ENCODE data around the gene EFCAB9. TPM values are rescaled to one million over a fixed set of nuclear protein-coding genes. Genes with fewer than 3 reads are reported as not detected.

EFCAB9 gene
- total RNA-seq, 3 donors from 2014 or later = not detected

DNA sequence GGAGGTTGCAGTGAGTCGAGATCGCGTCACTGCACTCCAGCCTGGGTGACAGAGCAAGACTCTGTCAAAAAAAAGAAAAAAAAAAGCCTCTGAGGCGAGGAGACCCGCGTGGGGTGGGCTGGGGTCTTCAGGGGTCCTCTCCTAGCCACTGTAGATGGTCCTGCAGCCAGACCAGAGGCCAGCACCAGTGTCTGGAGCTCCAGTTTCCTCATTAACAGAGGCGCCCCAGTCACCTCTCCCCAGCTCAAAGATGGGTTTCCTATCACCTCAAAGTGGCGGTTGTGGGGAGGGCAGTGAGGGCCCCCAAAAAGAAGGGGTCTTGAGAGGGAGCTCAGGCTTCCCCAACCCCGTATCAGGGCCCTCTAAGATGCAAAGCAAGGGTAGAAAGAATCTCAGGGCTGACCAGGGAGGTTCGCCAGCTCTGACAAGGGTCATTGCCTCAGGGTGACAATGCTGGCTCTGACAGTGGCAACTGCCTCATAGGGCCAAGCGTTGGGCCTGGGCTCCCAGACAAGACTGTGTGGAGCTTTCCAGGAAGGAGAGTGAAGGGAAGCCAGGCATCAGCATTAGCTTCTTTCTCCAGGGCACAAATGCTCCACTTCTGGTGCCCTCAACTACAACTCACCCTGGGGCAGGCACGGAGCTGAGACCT, 20.9 kb upstream of the EFCAB9 start:
- no peak overlapping the region for H3K4me3 ChIP-seq
- TF ChIP-seq, protein P1, sequence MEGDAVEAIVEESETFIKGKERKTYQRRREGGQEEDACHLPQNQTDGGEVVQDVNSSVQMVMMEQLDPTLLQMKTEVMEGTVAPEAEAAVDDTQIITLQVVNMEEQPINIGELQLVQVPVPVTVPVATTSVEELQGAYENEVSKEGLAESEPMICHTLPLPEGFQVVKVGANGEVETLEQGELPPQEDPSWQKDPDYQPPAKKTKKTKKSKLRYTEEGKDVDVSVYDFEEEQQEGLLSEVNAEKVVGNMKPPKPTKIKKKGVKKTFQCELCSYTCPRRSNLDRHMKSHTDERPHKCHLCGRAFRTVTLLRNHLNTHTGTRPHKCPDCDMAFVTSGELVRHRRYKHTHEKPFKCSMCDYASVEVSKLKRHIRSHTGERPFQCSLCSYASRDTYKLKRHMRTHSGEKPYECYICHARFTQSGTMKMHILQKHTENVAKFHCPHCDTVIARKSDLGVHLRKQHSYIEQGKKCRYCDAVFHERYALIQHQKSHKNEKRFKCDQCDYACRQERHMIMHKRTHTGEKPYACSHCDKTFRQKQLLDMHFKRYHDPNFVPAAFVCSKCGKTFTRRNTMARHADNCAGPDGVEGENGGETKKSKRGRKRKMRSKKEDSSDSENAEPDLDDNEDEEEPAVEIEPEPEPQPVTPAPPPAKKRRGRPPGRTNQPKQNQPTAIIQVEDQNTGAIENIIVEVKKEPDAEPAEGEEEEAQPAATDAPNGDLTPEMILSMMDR (IDR thresholded peaks at IDR 0.05) = no peak
- TF ChIP-seq POLR2A (IDR thresholded peaks at IDR 0.05) (no peak), POLR2AphosphoS5 (IDR thresholded peaks at IDR 0.05) (no peak)
- H3K27me3 ChIP-seq = no peaks in the 10 kb centered on the region
- no peak for DNase-seq (ENCODE audit: low spot score in 2 of 2)
- no peaks in the 10 kb centered on the region for H3K36me3 ChIP-seq
- intact Hi-C loops (cut with DNase I; ENCODE audit: low total_unique reads) = no loop called here
- peak overlapping the region in 1 of 2 donors; percentile 48 for H3K27ac ChIP-seq
- peaks cover 0 to 4% of the 10 kb centered on the region in 2 donors for H3K4me1 ChIP-seq
- no peaks in the 10 kb centered on the region for H3K9me3 ChIP-seq

DNA sequence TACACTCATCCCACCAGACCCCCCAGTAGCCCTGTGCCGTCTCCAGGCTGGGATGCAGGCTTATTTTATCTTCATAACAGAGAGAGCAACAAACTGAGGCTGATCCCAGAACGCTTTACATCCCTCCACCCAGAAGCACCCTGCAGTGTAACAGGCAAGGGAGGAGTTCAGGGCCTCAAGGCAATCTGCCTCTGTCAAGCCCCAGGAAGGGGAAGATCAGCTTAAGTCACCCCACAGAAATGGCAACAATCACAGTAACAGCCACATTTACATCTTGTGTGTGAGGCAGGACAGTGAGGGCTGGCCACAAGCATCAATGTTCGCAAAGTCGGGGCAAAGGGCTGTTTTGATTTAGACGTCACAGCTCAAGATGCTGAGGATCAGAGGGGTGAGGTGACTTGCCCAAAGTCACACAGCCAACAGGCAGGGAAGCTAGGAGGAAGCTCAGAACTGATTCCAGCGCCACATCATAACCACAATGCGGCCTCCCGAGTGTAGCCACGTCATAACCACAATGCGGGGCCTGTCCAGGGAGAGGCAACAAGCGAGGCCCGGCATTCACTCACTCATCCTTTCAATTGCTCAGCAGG, 20.3 kb upstream of the EFCAB9 start:
- H3K9me3 ChIP-seq = no peaks in the 10 kb centered on the region
- DNase-seq (ENCODE audit: low spot score in 2 of 2) = no peak
- peak overlapping the region in 1 of 2 donors; percentile 48 for H3K27ac ChIP-seq
- no peaks in the 10 kb centered on the region for H3K36me3 ChIP-seq
- H3K4me1 ChIP-seq = peaks cover 0 to 4% of the 10 kb centered on the region in 2 donors
- no peaks in the 10 kb centered on the region for H3K27me3 ChIP-seq
- no peak overlapping the region for H3K4me3 ChIP-seq
- intact Hi-C loops (cut with DNase I; ENCODE audit: low total_unique reads) = no loop called here
- no peak for TF ChIP-seq POLR2AphosphoS5 (IDR thresholded peaks at IDR 0.05)
- TF ChIP-seq, protein P1 (IDR thresholded peaks at IDR 0.05) = no peak
- TF ChIP-seq POLR2A (IDR thresholded peaks at IDR 0.05) = no peak

DNA sequence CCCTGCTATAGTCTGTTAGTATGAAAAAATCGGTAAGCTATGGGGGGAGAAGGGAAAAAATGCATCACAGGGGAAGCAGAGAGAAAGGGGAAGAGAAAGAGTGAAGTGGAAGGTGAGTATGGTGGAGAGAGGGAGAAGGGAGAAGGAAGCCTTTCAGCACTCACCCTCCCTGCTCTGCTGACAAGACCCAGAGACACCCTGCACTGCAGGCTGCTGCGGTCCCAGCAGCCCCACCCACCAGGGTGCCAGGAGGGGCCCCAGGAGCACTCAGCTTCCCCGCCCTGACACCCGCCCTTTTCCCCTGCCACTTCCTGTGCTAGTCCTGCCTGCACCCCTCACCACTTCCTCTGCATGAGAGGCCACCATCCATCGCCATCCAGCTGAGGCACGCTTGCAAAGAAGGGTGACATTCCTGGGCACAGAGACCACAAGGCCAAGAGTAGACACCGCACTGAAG, 18.7 kb upstream of the EFCAB9 start:
- H3K36me3 ChIP-seq = no peaks in the 10 kb centered on the region
- DNase-seq (ENCODE audit: low spot score in 2 of 2) = no peak
- H3K4me3 ChIP-seq = peak overlapping the region; percentile 7 to 39 (median 20)
- H3K4me1 ChIP-seq = peaks cover 0 to 4% of the 10 kb centered on the region in 2 donors
- TF ChIP-seq POLR2AphosphoS5 (IDR thresholded peaks at IDR 0.05) = no peak
- TF ChIP-seq POLR2A (IDR thresholded peaks at IDR 0.05) = no peak
- TF ChIP-seq, protein P1 (IDR thresholded peaks at IDR 0.05) = no peak
- peak overlapping the region in 1 of 2 donors; percentile 32 for H3K27ac ChIP-seq
- intact Hi-C loops (cut with DNase I; ENCODE audit: low total_unique reads) = no loop called here
- H3K27me3 ChIP-seq = no peaks in the 10 kb centered on the region
- no peaks in the 10 kb centered on the region for H3K9me3 ChIP-seq

DNA sequence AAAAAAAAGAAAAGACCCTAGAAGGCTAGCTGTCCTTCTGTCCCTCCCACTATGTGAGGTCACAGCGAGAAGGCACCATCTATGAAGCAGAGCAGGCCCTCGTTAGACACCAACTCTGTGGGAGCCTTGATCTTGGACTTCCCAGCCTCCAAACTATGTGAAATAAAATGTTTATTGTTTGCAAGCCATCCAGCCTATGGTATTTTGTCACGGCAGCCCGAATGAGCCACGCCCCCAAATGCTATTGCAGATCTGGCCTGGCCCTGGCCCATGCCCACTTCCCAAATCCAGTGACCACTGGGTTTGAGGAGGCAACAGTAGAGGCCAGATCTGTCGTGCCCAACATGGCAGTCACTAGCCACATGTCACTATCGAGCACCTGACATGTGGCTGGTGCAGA, 16.8 kb upstream of the EFCAB9 start:
- intact Hi-C loops (cut with DNase I; ENCODE audit: low total_unique reads) = no loop called here
- DNase-seq (ENCODE audit: low spot score in 2 of 2) = no peak
- Histone ChIP-seq H3K36me3 (no peaks in the 10 kb centered on the region), H3K9me3 (no peaks in the 10 kb centered on the region), H3K4me1 (no peaks in the 10 kb centered on the region), H3K4me3 (no peak overlapping the region), H3K27ac (no peak overlapping the region), H3K27me3 (no peaks in the 10 kb centered on the region)
- TF ChIP-seq POLR2AphosphoS5 (IDR thresholded peaks at IDR 0.05) = no peak
- TF ChIP-seq POLR2A (IDR thresholded peaks at IDR 0.05) = no peak
- TF ChIP-seq, protein P1 (IDR thresholded peaks at IDR 0.05) = no peak

DNA sequence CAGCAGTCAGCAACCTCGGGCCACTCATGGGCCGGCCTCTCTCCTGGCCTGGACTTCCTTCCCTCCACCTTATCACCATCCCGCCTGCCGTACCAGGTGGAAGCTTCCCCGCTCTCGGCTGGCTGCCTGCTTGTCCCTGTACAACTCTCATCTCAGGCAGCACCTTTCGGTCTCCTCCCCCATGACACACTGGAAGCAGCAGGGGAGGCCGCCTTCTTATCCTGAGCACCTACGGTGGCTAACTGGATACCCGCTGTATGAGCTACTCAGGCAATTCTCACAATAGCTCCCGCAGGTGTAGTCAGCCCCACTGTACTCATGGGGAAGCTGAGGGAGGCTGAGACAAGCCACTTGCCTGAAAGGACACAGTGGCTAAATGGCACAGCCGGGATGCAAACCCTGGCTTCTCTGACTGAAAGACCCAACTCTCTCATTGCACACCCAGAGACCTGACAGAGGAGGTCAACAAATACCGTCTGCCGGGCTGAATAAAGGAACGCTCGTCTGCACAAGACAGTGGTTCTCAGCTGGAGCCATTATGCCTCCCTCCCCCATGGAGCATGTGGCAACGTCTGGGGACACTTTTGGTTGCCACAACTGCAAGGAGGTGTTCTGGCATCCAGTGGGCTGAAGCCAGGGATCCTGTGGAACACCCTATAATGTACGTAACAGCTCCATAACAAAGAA, 15.5 kb upstream of the EFCAB9 start:
- no peaks in the 10 kb centered on the region for H3K36me3 ChIP-seq
- TF ChIP-seq POLR2AphosphoS5 (IDR thresholded peaks at IDR 0.05) (no peak), POLR2A (IDR thresholded peaks at IDR 0.05) (no peak)
- TF ChIP-seq, protein P1 (IDR thresholded peaks at IDR 0.05) = no peak
- no peak for DNase-seq (ENCODE audit: low spot score in 2 of 2)
- H3K9me3 ChIP-seq = no peaks in the 10 kb centered on the region
- intact Hi-C loops (cut with DNase I; ENCODE audit: low total_unique reads) = no loop called here
- H3K27ac ChIP-seq = peak overlapping the region in 1 of 2 donors; percentile 87
- H3K4me3 ChIP-seq = no peak overlapping the region
- H3K27me3 ChIP-seq = no peaks in the 10 kb centered on the region
- H3K4me1 ChIP-seq = no peaks in the 10 kb centered on the region
